Epithelial cell of esophagus (primary cell): ENCODE data around the gene TFAM.
"Not testable (repeated sequence)": the region's sequence is repeated elsewhere in the genome, so short reads cannot be mapped to it uniquely, and the experiment has no call there.

Experiments
- DNase-seq: peaks from one replicate; pipeline ENCODE4 v3.0.0; 2010; ENCODE audit warnings: low read depth
- H3K4me3 ChIP-seq: 2 replicates; pipeline ENCODE4 v1.5.1; 2011; ENCODE audit warnings: mild to moderate bottlenecking, low read length, control low read depth
- CTCF ChIP-seq: IDR thresholded peaks from 2 replicates; pipeline ENCODE4 v1.5.1; 2011; ENCODE audit warnings: low read depth, mild to moderate bottlenecking, low read length, control low read depth, inconsistent platforms; ENCODE audit not compliant: insufficient read depth; ENCODE audit errors: missing control alignments

The TFAM gene

GRCh38 chr10:58409956-58410610, 24.9 kb downstream of the TFAM start:
- DNase-seq: no peak
- TF ChIP-seq CTCF: no peak
- no peak overlapping the region for H3K4me3 ChIP-seq

GRCh38 chr10:58412502-58412961, 27.3 kb downstream of the TFAM start:
- DNase-seq: peak; percentile 62
- no peak overlapping the region for H3K4me3 ChIP-seq
- no peak for TF ChIP-seq CTCF

- TF ChIP-seq CTCF: peak; percentile 48
- no peak overlapping the region for H3K4me3 ChIP-seq
- DNase-seq: peak; percentile 70
These were observed 29.2 kb downstream of the TFAM start for GRCh38 chr10:58414270-58415041.

- no peak overlapping the region for H3K4me3 ChIP-seq
- no peak for DNase-seq
- no peak for TF ChIP-seq CTCF
These were observed 30.5 kb downstream of the TFAM start for GRCh38 chr10:58415757-58416156.

GRCh38 chr10:58417902-58418301, 32.7 kb downstream of the TFAM start:
- not testable (repeated sequence) for H3K4me3 ChIP-seq, DNase-seq

- TF ChIP-seq CTCF: no peak
- DNase-seq: peak; percentile 54
- no peak overlapping the region for H3K4me3 ChIP-seq
These were observed 39.0 kb downstream of the TFAM start for GRCh38 chr10:58424176-58424575.

- not testable (repeated sequence) for H3K4me3 ChIP-seq, DNase-seq
These were observed 43.2 kb downstream of the TFAM start for GRCh38 chr10:58428436-58428835.

- no peak for DNase-seq
These were observed 46.7 kb downstream of the TFAM start for GRCh38 chr10:58431903-58432302.

More at GRCh38 chr10:58431903-58432302, 46.7 kb downstream of the TFAM start:
- H3K4me3 ChIP-seq: no peak overlapping the region
- no peak for TF ChIP-seq CTCF
